Cardiac muscle cell (in vitro differentiated cells and primary cell): ENCODE results near the gene SLC52A1. TPM values are rescaled to one million over a fixed set of nuclear protein-coding genes. Genes with fewer than 3 reads are reported as not detected.

Experiments
- DNase-seq, 2 donors: peaks; one replicate each; pipeline versions ENCODE4 v3.0.0 to v3.0.0-alpha.2; 2010 to 2017; ENCODE audit warnings: low read depth in 1 of 2, low spot score in 1 of 2
- H3K27ac ChIP-seq: fragments of 200-600 bp; sonication (generic); 2 replicates; pipeline ENCODE4 v1.5.1; 2016
- H3K27me3 ChIP-seq: fragments of 200-600 bp; sonication (generic); 2 replicates; pipeline ENCODE4 v1.6.0; 2016; ENCODE audit warnings: control low read depth
- H3K36me3 ChIP-seq: fragments of 200-600 bp; sonication (generic); 2 replicates; pipeline ENCODE4 v1.5.1; 2016; ENCODE audit warnings: control low read depth
- H3K4me1 ChIP-seq: fragments of 200-600 bp; sonication (generic); 2 replicates; pipeline ENCODE4 v1.8.1; 2017; ENCODE audit warnings: low read depth, mild to moderate bottlenecking, mixed run types
- H3K4me3 ChIP-seq: fragments of 200-600 bp; sonication (generic); 2 replicates; pipeline ENCODE4 v1.5.1; 2016; ENCODE audit warnings: mild to moderate bottlenecking
- H3K9me3 ChIP-seq: fragments of 200-600 bp; sonication (generic); 2 replicates; pipeline ENCODE4 v1.5.1; 2017; ENCODE audit warnings: low read depth, mild to moderate bottlenecking, control low read depth
- CTCF ChIP-seq: IDR thresholded peaks from 2 replicates; pipeline ENCODE4 v1.5.1; 2012; ENCODE audit warnings: low read depth, mild to moderate bottlenecking, low read length
- polyA plus RNA-seq: library from polyadenylated mRNA; unstranded; fragments of >200 nt; fragmentation: Nextera tagmentation; extraction: Ambion mirVana; gene quantifications from 2 replicates; pipeline ENCODE4 v1.2.1, GENCODE V29; 2016
- total RNA-seq: library from RNA; depleted of rRNA; stranded (reverse); fragments of >200 nt; gene quantifications from 2 replicates; pipeline ENCODE4 v1.2.3, GENCODE V29; 2016

SLC52A1 gene
- total and polyA plus RNA-seq, 2 experiments from 2014 or later = not detected

GRCh38 chr17:5020502-5021023 is 14.7 kb downstream of the SLC52A1 start:
- Histone ChIP-seq H3K27ac (no peak overlapping the region), H3K36me3 (peaks cover 37% of the 10 kb centered on the region), H3K4me3 (no peak overlapping the region), H3K4me1 (no peaks in the 10 kb centered on the region), H3K9me3 (no peaks in the 10 kb centered on the region), H3K27me3 (no peaks in the 10 kb centered on the region)
- no peak for TF ChIP-seq CTCF
- DNase-seq = no peak

GRCh38 chr17:5019475-5019956 is 15.7 kb downstream of the SLC52A1 start:
- H3K36me3 ChIP-seq = peaks cover 41% of the 10 kb centered on the region
- H3K27ac ChIP-seq = no peak overlapping the region
- peak in 1 of 2 donors; percentile 12 for DNase-seq
- no peaks in the 10 kb centered on the region for H3K27me3 ChIP-seq
- peak; percentile 3 for TF ChIP-seq CTCF
- H3K9me3 ChIP-seq = no peaks in the 10 kb centered on the region
- H3K4me1 ChIP-seq = no peaks in the 10 kb centered on the region
- H3K4me3 ChIP-seq = no peak overlapping the region

GRCh38 chr17:5014357-5014756 is 20.9 kb downstream of the SLC52A1 start:
- no peak for TF ChIP-seq CTCF
- no peak overlapping the region for H3K27ac ChIP-seq
- no peaks in the 10 kb centered on the region for H3K9me3 ChIP-seq
- H3K27me3 ChIP-seq = no peaks in the 10 kb centered on the region
- H3K36me3 ChIP-seq = peaks cover 35% of the 10 kb centered on the region
- no peak for DNase-seq
- H3K4me1 ChIP-seq = no peaks in the 10 kb centered on the region
- no peak overlapping the region for H3K4me3 ChIP-seq

- Histone ChIP-seq H3K27me3 (no peaks in the 10 kb centered on the region), H3K36me3 (peaks cover 44% of the 10 kb centered on the region), H3K4me1 (no peaks in the 10 kb centered on the region), H3K9me3 (no peaks in the 10 kb centered on the region), H3K27ac (no peak overlapping the region), H3K4me3 (no peak overlapping the region)
- peak in 1 of 2 donors; percentile 30 for DNase-seq
- TF ChIP-seq CTCF = no peak
These were observed 23.3 kb downstream of the SLC52A1 start for GRCh38 chr17:5011928-5012327.

- Histone ChIP-seq H3K36me3 (peaks cover 67% of the 10 kb centered on the region), H3K27ac (no peak overlapping the region), H3K9me3 (no peaks in the 10 kb centered on the region), H3K4me3 (no peak overlapping the region), H3K4me1 (peaks cover 22% of the 10 kb centered on the region), H3K27me3 (no peaks in the 10 kb centered on the region)
- no peak for TF ChIP-seq CTCF
- no peak for DNase-seq
These were observed 31.9 kb downstream of the SLC52A1 start for GRCh38 chr17:5003214-5003867.
